Suprapubic skin (tissue), 4 donors: ENCODE results near the gene RAB39A.

Source experiments
- CTCF ChIP-seq, 2 donors: fragments of 200-600 bp in 1 of 2; fragments of 450-650 bp in 1 of 2; sonication (generic) in 1 of 2; IDR thresholded peaks; one replicate each; pipeline ENCODE4 v1.5.1; 2016 to 2019; ENCODE audit warnings: antibody characterized with exemption in 2 of 2, mild to moderate bottlenecking in 1 of 2, moderate library complexity in 1 of 2
- EP300 ChIP-seq: sonication (generic); formaldehyde crosslinking; IDR thresholded peaks from one replicate; pipeline ENCODE4 v1.6.1; 2017; ENCODE audit warnings: antibody characterized with exemption
- POLR2A ChIP-seq, 2 donors: fragments of 450-650 bp; IDR thresholded peaks; one replicate each; pipeline ENCODE4 v1.6.1; 2017; ENCODE audit warnings: antibody characterized with exemption in 2 of 2, mild to moderate bottlenecking in 2 of 2, moderate library complexity in 2 of 2
- POLR2AphosphoS5 ChIP-seq, 3 donors: sonication (generic); formaldehyde crosslinking; IDR thresholded peaks; one replicate each; pipeline ENCODE4 v1.6.1; 2017; ENCODE audit warnings: antibody characterized with exemption in 3 of 3

- TF ChIP-seq POLR2A (IDR thresholded peaks at IDR 0.05) = no peak
- no peak for TF ChIP-seq CTCF (IDR thresholded peaks at IDR 0.05)
- no peak for TF ChIP-seq POLR2AphosphoS5 (IDR thresholded peaks at IDR 0.05)
- no peak for TF ChIP-seq EP300
Measured at GRCh38 chr11:107931206-107931605, 3.0 kb downstream of the RAB39A start.
